Kidney (tissue), 14 donors: ENCODE results near the gene MACROD2. TPM values are rescaled to one million over a fixed set of nuclear protein-coding genes. Genes with fewer than 3 reads are reported as not detected.

Source experiments
- DNase-seq, 5 donors: peaks; one replicate each; pipeline ENCODE4 v3.0.0-alpha.2; 2013 to 2020
- FAIRE-seq: peaks from 2 replicates; lab custom pipeline; 2012; peaks lifted over from hg19 to GRCh38; lab: Jason Lieb, UNC
- H3K27ac ChIP-seq, 2 donors: one replicate each; pipeline ENCODE4 v1.7.0; 2013; ENCODE audit warnings: low read depth in 2 of 2, low read length in 2 of 2, inconsistent platforms in 1 of 2
- H3K27me3 ChIP-seq: one replicate; pipeline ENCODE4 v1.7.1; 2013; ENCODE audit warnings: low read length, inconsistent platforms; ENCODE audit not compliant: control insufficient read depth, insufficient read depth
- H3K36me3 ChIP-seq, 3 donors: one replicate each; pipeline versions ENCODE4 v1.7.0 to v1.7.1; 2013; ENCODE audit warnings: low read length in 3 of 3, control low read depth in 1 of 3, inconsistent platforms in 1 of 3; ENCODE audit not compliant: insufficient read depth in 3 of 3, control insufficient read depth in 2 of 3
- H3K4me1 ChIP-seq, 3 donors: one replicate each; pipeline versions ENCODE4 v1.7.0 to v1.7.1; 2013; ENCODE audit warnings: low read length in 3 of 3, inconsistent platforms in 1 of 3, low read depth in 1 of 3; ENCODE audit not compliant: control insufficient read depth in 2 of 3, insufficient read depth in 2 of 3
- H3K4me3 ChIP-seq, 3 donors: one replicate each; pipeline versions ENCODE4 v1.7.0 to v1.8.1; 2013; ENCODE audit warnings: low read length in 3 of 3, control low read depth in 1 of 3, inconsistent platforms in 1 of 3
- H3K9ac ChIP-seq, 3 donors: one replicate each; pipeline versions ENCODE4 v1.7.0 to v1.7.1; 2013; ENCODE audit warnings: low read length in 3 of 3, control low read depth in 1 of 3, inconsistent platforms in 1 of 3
- H3K9me3 ChIP-seq, 3 donors: one replicate each; pipeline versions ENCODE4 v1.7.0 to v1.7.1; 2013; ENCODE audit warnings: low read length in 3 of 3, control low read depth in 1 of 3, inconsistent platforms in 1 of 3; ENCODE audit not compliant: control insufficient read depth in 2 of 3, insufficient read depth in 1 of 3
- intact Hi-C: fragments of 100-400 bp; cut with DNase I; formaldehyde crosslinking; loops from one replicate; pipeline ENCODE4 v1.11.1; 2022
- polyA plus RNA-seq: library from polyadenylated mRNA; stranded (reverse); fragments of 350-450 nt; fragmentation: Illumina TruSeq; extraction: RNeasy Lipid Tissue Mini Kit (QIAGEN cat#74804); gene quantifications from one replicate; pipeline ENCODE4 v1.2.3, GENCODE V29; 2014; ENCODE audit warnings: low read depth, low replicate concordance; ENCODE audit not compliant: insufficient read depth
- total RNA-seq: library from RNA; stranded (reverse); fragmentation: NEBNext Ultra II Directional; extraction: Animal tissue kit (Norgen Biotek cat#: 25700); gene quantifications from one replicate; pipeline ENCODE4 v1.2.1, GENCODE V29; 2021
- TF ChIP-seq, protein P1 (sequence below): IDR thresholded peaks from 3 replicates; pipeline ENCODE4 v1.5.1; 2012; ENCODE audit warnings: mild to moderate bottlenecking, moderate library complexity, borderline replicate concordance; ENCODE audit not compliant: insufficient read depth; ENCODE audit errors: extremely low read depth
- donor health status: control.
- donor health status: control.
- donor health status: control.
- donor health status: control.
- donor health status: control.
- donor health status: DM: yes; HTN: yes; CAD: no.
- donor health status: Normal renal cell carcinoma (clear cell type).

Gene MACROD2
- total and polyA plus RNA-seq, 2 donors from 2014 or later: 3.0 to 10.0 TPM

DNA sequence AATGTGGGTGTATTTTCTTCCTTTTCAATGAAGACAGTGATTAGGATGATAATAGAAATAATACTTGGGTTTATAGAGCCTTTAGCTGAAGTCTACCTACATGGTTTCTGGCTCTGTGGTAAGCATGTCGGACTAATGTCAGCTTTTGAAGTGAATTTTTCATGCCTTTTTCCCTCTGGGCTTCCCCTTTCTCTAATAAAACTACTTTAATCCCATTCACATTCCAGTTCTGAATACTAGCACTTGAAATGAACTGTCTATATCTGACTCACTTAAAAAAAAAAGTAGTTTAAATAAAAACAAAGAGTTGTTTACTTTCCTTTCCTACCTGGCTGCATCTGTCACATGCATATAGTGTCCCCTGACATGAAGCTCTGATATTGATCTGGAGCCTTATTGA lies 888.0 kb downstream of the MACROD2 start:
- H3K9ac ChIP-seq: no peak overlapping the region
- intact Hi-C loops: no loop called here
- H3K27me3 ChIP-seq: no peaks in the 10 kb centered on the region
- DNase-seq (no peak), FAIRE-seq (no peak)
- TF ChIP-seq, protein P1, sequence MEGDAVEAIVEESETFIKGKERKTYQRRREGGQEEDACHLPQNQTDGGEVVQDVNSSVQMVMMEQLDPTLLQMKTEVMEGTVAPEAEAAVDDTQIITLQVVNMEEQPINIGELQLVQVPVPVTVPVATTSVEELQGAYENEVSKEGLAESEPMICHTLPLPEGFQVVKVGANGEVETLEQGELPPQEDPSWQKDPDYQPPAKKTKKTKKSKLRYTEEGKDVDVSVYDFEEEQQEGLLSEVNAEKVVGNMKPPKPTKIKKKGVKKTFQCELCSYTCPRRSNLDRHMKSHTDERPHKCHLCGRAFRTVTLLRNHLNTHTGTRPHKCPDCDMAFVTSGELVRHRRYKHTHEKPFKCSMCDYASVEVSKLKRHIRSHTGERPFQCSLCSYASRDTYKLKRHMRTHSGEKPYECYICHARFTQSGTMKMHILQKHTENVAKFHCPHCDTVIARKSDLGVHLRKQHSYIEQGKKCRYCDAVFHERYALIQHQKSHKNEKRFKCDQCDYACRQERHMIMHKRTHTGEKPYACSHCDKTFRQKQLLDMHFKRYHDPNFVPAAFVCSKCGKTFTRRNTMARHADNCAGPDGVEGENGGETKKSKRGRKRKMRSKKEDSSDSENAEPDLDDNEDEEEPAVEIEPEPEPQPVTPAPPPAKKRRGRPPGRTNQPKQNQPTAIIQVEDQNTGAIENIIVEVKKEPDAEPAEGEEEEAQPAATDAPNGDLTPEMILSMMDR: no peak
- no peak overlapping the region for H3K4me3 ChIP-seq
- H3K9me3 ChIP-seq: no peaks in the 10 kb centered on the region
- no peak overlapping the region for H3K27ac ChIP-seq
- no peaks in the 10 kb centered on the region for H3K36me3 ChIP-seq
- no peaks in the 10 kb centered on the region for H3K4me1 ChIP-seq

DNA sequence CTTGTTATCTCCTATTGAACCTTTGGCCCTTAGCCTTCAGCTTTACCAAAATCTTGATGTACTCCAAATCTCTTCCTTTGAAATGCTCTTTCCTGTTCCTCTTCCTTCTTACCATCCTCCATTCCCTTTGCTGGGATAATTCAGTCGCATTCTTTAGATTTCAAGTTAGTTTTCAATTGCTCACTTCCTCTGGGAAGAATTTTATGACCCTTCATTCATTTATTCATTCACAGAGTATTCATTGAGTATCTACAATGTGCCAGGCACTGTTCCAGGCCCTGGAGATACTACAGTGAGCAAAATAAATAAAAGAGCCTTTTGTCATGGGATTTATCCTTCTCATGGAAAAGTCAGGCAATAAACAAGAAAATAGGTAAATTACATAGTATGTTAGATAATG lies 890.3 kb downstream of the MACROD2 start:
- intact Hi-C loops: no loop called here
- Histone ChIP-seq H3K27ac (no peak overlapping the region), H3K9me3 (no peaks in the 10 kb centered on the region)

DNA sequence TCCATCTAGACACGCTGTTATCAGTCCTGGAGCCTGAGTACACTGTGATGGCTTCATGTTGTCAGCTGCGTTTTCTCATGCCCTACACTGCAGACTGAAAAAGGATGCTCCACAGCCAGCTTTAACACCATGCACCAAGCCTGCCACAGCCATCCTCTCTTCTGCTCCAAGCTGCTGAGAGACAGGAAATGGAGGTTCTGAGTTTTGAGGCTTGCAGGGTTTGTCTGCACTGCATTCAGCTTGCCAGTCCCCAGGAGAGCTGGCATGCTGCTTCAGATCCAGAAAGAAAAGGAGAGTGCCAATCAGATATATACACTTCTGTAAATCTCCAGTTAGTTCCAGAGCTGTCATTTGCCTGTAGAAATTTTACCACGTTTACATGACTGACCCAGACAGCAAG lies 892.8 kb downstream of the MACROD2 start:
- no peak overlapping the region for H3K27ac ChIP-seq
- no peak for DNase-seq

More for the DNA sequence above, 890.3 kb downstream of the MACROD2 start:
- Histone ChIP-seq H3K4me3 (no peak overlapping the region), H3K4me1 (no peaks in the 10 kb centered on the region), H3K36me3 (no peaks in the 10 kb centered on the region), H3K27me3 (no peaks in the 10 kb centered on the region), H3K9ac (no peak overlapping the region)
- FAIRE-seq (no peak), DNase-seq (no peak)
- TF ChIP-seq, protein P1: no peak

More for the DNA sequence above, 892.8 kb downstream of the MACROD2 start:
- Histone ChIP-seq H3K4me1 (no peaks in the 10 kb centered on the region), H3K36me3 (no peaks in the 10 kb centered on the region), H3K4me3 (no peak overlapping the region), H3K27me3 (no peaks in the 10 kb centered on the region), H3K9me3 (no peaks in the 10 kb centered on the region), H3K9ac (no peak overlapping the region)
- no peak for FAIRE-seq
- intact Hi-C loops: no loop called here
- TF ChIP-seq, protein P1: no peak
